NCI-H2196 treated with DMSO at 0.1 percent for 48 hours (cell line): ENCODE measurements around the gene OR10A4.
"Not testable (repeated sequence)": the region's sequence is repeated elsewhere in the genome, so short reads cannot be mapped to it uniquely, and the experiment has no call there.

ENCODE experiments used
- DNase-seq: peaks from one replicate; lab custom pipeline; 2025; ENCODE audit not compliant: unreplicated experiment; lab: John Stamatoyannopoulos, UW

The OR10A4 gene, protein sequence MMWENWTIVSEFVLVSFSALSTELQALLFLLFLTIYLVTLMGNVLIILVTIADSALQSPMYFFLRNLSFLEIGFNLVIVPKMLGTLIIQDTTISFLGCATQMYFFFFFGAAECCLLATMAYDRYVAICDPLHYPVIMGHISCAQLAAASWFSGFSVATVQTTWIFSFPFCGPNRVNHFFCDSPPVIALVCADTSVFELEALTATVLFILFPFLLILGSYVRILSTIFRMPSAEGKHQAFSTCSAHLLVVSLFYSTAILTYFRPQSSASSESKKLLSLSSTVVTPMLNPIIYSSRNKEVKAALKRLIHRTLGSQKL

DNA sequence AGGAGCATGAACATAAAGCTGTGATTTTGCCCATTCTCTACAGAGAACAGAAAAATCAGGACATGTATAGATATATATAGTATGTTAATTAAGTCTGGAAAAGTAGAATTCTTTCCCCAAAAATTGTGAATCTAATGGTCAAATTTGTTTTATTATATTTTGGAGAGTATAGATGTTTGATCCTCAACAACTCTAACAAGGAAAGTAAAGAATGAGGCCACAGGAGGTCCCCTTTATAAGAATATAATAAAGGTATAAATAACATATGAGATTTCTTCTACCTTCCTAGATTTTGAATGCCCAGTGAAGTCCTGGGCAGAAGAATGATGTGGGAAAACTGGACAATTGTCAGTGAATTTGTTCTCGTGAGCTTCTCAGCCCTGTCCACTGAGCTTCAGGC, at the start of gene OR10A4:
Gene OR10A4 (plus strand): TSS at position 301 of the 400 bp plus-strand sequence. CDS start 23 bp downstream, at position 324.
- no peak for DNase-seq

DNA sequence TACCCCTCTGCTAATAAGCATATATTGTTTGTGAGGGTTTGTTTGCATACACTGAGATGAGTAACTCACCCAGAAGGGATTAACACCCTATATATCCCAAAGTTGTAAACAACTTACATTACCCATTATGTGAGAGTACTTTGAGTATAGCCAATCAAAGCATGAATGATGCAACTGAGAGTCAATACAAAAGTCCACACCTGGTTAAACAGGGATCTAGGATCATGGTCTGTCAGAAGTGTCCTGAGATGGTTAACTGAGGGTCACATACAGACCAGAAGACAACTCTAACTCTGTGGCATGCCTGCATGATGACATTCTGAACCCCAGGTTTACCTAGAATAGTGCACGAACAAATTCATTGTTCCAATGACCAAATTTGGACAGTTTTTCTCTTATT, 48.3 kb upstream of the OR10A4 start:
- no peak for DNase-seq

DNA sequence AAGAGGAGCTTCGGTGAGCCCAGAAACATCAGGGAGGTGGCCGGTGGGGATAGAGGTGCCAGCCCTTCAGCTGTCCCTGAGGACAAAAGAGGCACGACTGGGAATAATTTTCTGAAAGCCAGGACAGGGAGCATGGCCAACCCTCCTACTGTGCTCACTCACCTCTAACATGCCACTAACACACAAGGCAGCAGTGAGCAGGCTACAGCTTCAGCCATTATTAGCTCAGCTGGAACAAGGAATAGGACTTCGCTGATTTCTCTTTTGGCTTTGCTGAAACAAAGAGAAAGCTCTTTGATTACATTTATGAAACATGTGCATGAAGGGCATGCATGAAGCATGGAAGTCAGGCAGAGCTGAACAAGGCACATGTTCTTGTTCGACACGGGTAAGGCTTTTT, 43.1 kb upstream of the OR10A4 start:
- DNase-seq = no peak

DNA sequence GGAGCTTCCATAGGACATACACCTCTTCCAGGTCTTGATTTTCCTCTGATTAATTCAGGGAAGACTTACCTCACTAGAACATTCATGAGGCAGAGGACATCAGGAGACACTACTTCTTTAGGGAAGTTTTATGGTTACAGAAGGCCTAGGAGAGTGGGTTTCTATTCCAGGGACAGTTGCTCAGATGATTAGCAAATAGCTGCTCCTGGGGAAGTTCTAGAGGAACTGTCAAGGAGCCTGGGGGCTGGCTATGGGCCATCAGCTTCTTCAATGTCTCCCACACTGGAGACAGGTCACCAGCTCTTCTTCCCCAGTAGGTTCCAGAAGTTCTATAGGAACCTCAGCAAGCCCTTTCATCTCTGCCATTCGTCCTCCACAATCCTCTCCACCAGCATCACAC, 42.4 kb upstream of the OR10A4 start:
- DNase-seq = no peak

DNA sequence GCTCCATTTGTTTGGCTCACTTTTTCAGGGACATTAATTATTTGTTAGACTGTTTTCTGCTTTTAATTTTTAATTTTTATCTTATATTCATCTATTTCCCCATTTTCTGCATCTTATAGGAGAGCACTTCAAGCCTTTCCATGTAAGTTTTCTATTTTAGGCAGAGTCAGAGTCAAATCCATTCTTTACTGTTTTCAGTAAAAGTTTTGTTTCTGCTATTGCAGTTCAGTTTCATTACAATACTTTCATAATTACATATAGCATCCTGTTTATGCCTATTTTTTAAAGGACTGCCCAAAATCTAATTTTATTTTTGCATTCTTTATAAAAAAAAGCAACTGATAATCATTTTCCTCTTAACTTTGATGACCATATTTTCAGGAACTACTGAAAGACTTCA, 34.7 kb upstream of the OR10A4 start:
- DNase-seq = no peak

DNA sequence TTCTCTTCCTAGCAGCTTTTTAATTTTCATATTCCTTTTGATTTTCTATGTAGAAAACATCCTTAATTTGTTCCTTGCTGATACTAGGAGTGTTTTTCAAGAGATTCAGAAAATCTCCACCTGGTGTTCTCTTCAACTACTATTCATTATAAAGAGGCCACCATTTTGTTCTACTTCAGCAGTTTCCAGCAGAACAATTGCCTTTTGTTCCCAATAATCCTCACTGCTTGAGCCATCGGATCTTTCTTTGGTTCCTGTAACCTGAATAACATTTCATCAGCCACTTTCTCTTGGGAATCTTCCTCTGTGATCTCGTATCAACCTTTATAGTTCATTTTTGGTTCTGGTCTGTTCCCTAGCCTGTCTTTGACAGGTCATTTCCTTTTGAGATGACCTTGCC, 32.8 kb upstream of the OR10A4 start:
- DNase-seq = no peak

DNA sequence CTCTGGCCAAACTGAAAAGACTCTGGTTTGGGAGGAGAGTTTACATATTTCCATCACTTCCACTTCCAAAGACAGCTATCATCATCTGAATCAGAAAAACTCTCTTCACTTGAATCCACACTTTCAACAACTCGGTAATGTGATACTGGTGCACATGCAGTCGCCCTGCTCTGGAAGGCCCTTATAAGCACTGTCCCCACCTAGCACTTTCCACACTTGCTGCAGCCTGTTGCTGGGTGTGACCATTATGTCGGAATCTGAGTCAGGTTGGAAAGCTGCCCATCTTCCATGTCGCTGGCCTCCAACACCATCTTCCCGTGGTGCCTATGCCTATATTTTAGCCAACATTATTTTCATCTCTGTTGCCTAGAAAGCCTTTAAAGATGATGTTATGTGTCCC, 32.1 kb upstream of the OR10A4 start:
- DNase-seq = no peak

DNA sequence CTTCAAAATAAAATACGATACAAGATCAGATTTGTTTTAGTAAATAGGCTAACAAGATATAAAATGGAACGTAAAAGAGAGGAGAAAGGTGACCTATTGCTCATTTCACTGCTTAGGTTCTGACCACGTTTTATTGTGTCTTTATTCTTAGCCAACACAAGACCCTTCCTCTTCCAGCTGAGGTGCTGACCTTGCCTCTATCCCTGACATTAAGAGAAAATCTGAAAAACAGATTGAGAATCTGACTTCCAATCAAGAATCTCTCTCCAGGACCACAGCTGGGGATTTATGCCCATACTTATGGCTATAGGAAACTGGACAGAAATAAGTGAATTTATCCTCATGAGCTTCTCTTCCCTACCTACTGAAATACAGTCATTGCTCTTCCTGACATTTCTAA, 31.0 kb upstream of the OR10A4 start, which contains the start of gene OR10A5:
Gene OR10A5 (plus strand): TSS at position 301 of the 400 bp plus-strand sequence. CDS start 0 bp downstream, at position 301.
- no peak for DNase-seq

DNA sequence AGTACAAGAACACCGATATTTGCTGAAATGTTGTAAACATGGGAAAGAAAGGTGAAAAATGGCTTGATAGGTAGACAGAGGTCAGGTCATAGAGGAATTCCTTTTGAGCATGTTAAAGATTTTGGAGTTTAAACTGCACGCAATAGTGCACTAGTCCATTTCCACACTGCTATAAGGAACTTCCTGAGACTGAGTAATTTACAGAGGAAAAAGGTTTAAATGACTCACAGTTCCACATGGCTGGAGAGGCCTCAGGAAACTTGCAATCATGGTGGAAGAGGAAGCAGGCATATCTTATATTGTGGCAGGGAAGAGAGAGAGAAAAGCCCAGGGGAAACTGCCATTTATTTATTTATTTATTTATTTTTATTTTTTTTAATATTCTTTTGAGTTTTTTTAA, 25.9 kb upstream of the OR10A4 start:
- no peak for DNase-seq

DNA sequence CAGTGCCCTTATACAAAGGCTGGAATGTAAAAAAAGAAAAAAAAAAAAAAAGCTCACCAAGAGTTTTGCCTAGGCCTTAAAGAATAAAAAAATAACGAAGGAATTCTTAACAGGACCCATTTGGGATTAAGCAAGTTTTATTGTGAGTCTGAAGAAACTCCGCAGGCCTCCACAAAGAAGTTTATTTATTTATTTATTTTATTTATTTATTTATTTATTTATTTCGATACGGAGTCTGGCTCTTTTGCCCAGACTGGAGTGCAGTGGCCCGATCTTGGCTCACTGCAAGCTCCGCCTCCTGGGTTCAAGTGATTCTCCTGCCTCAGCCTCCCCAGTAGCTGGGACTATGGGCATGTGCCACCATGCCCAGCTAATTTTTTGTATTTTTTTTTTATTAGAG, 21.6 kb upstream of the OR10A4 start:
- not testable (repeated sequence) for DNase-seq

DNA sequence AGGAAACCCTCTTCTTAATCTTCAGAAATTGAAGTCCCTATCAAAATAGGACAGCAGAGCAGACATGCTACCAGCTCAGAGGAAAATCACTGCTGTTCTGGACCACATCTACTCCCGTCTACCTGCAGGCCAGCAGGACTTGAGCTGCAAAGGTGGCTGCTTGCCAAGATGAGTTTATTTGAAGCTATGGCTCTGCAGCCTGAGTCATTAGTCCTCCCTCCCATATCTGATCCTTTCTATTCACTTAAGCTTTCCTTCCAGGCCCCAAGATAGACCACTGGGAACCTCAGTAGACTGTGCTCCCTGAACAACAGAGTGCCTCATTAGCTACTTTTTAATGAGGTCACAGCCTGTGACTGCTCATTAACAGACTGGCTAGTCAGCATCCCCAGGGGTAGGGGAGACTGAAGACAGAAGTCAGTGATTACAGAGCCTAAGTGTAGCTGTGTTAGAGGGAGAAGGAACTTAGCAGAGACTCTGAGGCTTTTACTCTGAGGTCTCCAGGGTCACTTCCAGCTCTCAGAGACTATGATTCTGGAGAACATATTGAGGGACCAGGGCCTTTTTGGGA, 20.4 kb upstream of the OR10A4 start:
- no peak for DNase-seq

DNA sequence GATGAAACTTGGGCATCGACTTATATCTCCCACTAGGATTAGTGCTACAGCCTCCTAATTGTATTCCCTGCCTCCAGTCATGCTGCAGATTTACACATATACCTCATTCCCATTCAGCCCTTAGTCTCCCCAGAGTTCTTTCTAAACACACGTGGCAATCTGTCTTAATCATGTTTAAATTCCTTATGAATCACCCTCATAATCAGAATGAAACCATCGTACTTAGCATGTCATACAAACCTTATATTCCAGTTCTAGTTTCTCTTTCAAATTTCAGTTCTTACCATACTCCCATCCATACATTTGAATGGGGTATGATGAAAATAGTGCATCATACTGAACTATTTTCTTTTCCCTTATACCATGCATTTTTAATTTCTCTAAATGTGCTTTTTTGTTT, 19.6 kb upstream of the OR10A4 start:
- no peak for DNase-seq

DNA sequence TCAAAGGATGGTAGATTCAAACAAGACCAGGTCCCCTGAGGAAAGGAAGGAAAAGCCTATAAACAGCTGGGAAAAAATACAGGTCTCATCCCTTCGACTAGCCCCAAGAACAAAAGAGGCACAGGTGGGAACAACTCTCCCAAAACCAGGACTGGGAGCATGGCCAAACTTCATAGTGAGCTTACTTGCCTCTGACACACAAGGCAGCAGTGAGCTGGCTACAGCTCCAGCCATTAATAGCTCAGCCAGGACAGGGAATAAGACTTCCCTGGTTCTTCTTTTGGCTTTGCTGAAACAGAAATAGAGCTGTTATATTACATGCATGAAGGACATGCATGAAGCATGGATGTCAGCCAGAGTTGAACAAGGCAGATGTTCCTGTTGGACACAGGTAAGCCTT, 13.5 kb upstream of the OR10A4 start, which contains the start of gene OR10A2:
Gene OR10A2 (plus strand): TSS at position 97 of the 400 bp plus-strand sequence. CDS start 6,698 bp downstream, outside the sequence.
- DNase-seq = no peak

DNA sequence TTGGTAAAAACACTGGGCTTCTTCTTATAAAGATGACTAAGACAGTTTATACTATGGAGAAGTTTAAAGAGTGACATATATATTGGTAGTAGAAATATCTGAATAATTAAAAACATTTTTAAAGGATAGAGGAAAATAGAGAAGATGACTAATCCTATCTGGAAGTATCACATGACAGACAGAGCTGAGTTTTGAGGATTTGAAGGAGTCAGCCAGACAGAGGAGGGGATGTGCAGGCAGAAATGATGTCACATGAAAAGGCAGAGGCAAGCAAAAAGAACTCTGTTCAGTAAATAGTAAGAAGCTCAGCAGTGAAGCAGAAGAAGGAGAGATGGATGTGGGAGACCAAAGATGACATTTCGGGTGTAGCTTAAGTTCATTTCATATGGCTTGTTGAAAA, 12.0 kb upstream of the OR10A4 start:
- no peak for DNase-seq

DNA sequence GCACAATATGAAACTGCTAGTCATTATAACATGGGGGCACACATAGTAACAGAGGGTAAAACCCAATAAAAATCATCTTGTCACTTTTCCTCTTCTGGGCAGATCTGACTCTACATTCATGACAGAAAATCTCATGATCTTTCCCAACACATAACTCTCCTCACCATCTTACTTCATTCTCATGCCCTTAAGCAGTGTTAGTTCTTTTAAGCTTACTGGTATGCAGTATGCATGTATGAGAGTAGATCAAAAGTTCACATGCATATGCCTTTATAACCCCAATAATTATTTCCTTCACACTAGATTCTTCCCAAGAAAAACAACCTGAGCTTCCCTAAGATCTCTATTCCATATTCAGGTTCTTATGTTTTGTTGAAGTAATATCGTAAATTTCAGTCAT, 5.1 kb upstream of the OR10A4 start:
- DNase-seq = no peak

DNA sequence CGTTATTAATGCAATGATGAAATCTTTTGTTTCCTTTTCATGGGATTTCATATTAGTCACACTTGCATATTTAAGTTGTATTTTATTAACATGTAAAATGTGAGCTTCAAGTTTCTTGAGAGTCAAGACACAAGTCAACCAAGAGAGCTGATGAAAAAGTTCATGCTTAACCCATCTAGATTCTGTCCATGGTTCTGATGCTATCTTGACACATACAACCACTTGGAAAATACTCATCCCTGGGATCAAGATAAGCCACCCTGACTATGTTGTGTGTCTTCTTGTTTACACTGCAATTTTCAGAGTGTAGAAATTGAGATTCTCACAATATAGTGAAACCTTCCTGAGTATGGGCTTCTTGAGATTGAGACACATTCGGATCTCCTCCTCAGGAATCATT, 664 bp upstream of the OR10A4 start:
- no peak for DNase-seq

DNA sequence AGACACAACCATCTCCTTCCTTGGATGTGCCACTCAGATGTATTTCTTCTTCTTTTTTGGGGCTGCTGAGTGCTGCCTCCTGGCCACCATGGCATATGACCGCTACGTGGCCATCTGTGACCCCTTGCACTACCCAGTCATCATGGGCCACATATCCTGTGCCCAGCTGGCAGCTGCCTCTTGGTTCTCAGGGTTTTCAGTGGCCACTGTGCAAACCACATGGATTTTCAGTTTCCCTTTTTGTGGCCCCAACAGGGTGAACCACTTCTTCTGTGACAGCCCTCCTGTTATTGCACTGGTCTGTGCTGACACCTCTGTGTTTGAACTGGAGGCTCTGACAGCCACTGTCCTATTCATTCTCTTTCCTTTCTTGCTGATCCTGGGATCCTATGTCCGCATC, 489 bp downstream of the OR10A4 start:
- DNase-seq = no peak

DNA sequence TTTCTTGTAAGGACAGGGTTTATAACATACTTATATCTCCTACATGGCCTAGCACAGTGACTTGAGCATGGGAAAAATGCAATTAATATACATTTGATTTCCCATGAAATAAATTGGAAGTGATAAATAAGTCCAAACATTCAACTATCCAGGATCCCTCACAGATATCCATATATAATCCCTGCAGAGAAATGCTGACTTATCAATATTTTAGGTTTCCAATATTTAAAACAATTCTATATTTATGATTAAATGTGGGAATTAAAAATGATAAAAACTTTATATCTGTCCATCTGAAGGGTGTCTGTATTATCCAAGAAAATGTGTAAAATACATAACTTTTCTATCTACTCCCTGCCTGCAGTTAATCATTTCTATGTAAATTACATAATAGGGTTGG, 6.3 kb downstream of the OR10A4 start:
- DNase-seq = no peak

DNA sequence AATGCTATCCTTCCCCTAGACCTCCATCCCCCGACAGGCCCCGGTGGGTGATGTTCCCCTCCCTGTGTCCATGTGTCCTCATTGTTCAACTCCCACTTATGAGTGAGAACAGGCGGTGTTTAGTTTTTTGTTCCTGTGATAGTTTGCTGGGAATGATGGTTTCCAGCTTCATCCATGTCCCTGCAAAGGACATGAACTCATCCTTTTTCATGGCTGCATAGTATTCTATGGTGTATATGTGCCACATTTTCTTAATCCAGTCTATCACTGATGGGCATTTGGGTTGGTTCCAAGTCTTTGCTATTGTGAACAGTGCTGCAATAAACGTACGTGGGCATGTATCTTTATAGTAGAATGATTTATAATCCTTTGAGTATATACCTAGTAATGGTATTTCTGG, 11.3 kb downstream of the OR10A4 start:
- not testable (repeated sequence) for DNase-seq

DNA sequence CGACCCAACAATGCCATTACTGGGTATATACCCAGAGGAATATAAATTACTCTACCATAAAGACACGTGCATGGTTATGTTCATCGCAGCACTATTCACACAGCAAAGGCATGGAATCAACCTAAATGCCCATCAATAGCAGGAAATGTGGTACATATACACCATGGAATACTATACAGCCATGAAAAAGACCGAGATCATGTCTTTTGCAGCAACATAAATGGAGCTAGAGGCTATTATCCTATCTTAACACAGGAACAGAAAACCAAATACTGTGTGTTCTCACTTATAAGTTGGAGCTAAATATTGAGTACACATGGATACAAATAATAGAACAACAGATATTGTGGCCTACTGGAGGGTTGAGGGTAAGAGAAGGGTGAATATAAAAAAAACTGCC, 12.4 kb downstream of the OR10A4 start:
- DNase-seq = no peak

DNA sequence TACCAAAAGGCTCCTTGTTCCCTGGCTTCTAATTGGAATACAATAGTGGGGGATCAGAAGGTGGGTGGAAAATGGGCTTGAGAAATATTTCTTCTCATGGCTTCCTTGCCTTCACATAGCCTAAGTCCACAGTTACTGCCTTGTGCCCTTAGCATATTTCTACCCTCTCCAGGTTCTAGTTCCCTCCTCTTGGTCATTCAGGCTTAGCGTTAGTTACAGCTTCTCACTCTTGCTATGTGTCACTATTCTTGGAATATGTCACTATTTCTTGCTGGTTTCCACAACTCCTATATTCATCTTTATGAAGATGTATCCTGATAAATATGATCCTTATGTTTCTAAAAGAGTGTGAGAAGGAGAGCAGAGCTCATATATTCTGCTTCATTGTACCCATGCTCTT, 13.4 kb downstream of the OR10A4 start:
- no peak for DNase-seq

DNA sequence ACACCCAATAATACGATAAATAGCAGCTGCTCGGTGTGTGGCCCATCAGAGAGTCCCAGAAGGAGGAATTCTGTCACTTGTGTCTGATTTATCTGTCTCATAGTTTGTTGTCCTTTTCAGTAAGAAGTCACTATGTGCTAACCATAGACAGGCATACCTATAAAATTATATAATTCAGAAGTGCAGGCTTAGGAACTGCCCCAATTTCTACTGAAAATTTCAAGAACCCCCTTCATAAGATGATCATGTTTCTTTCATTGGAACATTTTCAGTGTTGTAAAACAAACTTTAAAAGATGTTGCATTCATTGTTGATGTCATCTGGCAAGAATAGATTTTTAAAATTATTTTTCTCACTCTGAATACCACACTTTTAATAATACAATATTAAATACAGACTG, 16.0 kb downstream of the OR10A4 start, which contains the start of gene OR2D2:
Gene OR2D2 (minus strand): TSS at position 101 of the 400 bp plus-strand sequence. CDS start 0 bp downstream, at position 101.
- DNase-seq = no peak

DNA sequence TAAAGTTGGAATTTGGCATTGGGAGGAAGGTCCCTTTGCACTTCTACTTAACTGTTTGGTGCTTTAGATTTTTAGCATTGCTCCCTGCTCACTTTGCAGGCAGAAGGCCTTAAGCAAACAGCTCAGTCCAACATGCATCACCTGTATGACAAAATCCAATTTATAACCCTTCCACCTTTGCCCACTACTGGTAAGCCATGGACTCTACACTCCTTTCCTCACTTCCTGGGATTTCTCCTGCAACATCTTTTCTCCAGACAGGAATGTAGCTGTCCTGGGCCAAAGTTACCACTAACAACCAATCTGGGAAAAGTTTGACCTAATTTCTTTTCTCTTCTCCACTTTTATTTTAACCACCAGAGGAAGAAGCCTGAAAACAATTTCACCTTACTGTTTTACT, 17.7 kb downstream of the OR10A4 start:
- no peak for DNase-seq
